SJSA1 (cell line): ENCODE measurements around the gene C10orf120. TPM values are rescaled to one million over a fixed set of nuclear protein-coding genes. Genes with fewer than 3 reads are reported as not detected.

Source experiments
- DNase-seq, 2 experiments: peaks; one replicate each; pipeline ENCODE4 v3.0.0-alpha.2; 2015 to 2020; ENCODE audit warnings: low spot score in 2 of 2, low read depth in 1 of 2
- H3K27ac ChIP-seq: fragments of 250-450 bp; sonication (Bioruptor Pico); 2 replicates; pipeline ENCODE4 v1.5.1; 2020; ENCODE audit warnings: mild to moderate bottlenecking, moderate library complexity
- H3K27me3 ChIP-seq: fragments of 250-450 bp; sonication (Bioruptor Pico); replicated peaks from 2 replicates; pipeline ENCODE4 v1.5.1; 2020; ENCODE audit warnings: mild to moderate bottlenecking, moderate library complexity
- H3K36me3 ChIP-seq: fragments of 250-450 bp; sonication (Bioruptor Pico); 2 replicates; pipeline ENCODE4 v1.5.1; 2020; ENCODE audit warnings: mild to moderate bottlenecking
- H3K4me1 ChIP-seq: fragments of 250-450 bp; sonication (Bioruptor Pico); replicated peaks from 2 replicates; pipeline ENCODE4 v1.6.1; 2021; ENCODE audit warnings: mild to moderate bottlenecking
- H3K4me3 ChIP-seq: fragments of 250-450 bp; sonication (Bioruptor Pico); 2 replicates; pipeline ENCODE4 v1.5.1; 2020; ENCODE audit warnings: mild to moderate bottlenecking
- H3K9me3 ChIP-seq: fragments of 250-450 bp; sonication (Bioruptor Pico); replicated peaks from 2 replicates; pipeline ENCODE4 v1.5.1; 2020; ENCODE audit warnings: mild to moderate bottlenecking
- total RNA-seq: library from RNA; depleted of rRNA; stranded (reverse); fragments of >200 nt; shearing (Covaris generic); gene quantifications from 2 replicates; pipeline ENCODE4 v1.2.3, GENCODE V29; 2014

C10orf120 gene
- total RNA-seq, 1 experiment from 2014 or later = not detected

DNA sequence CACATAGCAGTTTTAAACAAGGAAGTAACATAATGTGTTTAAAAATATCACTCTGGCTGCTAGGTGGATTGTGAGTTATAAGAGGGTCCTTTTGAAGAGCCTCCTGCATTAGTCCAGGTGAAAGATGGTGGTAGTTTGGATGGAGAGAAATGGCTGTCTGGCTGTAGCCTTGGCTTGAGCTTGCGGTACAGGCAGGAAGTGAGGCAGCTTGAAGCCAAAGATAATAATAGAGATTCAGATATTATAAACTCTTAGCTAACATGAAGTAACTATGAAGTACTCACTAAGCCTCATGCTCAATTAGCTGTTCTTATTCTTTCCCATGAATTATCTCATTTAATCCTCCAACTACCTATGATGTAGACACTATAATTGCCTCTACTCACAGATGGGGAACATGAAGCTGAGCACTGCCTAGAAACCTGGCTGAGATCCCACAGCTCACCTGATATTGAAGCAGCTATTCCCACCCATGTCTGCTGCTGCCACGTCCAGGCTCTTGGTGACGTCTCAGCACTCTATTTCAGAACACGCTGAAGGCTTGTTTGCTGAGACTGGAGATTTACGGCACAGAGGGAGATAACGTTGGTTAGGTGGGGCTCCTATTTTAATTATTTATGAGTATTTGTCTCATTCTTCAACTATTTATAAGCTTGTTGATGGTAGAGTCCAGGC, 10.4 kb downstream of the C10orf120 start:
- Histone ChIP-seq H3K4me3 (no peak overlapping the region), H3K27me3 (peaks cover 2% of the 10 kb centered on the region), H3K4me1 (no peaks in the 10 kb centered on the region), H3K27ac (no peak overlapping the region), H3K36me3 (no peaks in the 10 kb centered on the region), H3K9me3 (no peaks in the 10 kb centered on the region)
- no peak for DNase-seq

DNA sequence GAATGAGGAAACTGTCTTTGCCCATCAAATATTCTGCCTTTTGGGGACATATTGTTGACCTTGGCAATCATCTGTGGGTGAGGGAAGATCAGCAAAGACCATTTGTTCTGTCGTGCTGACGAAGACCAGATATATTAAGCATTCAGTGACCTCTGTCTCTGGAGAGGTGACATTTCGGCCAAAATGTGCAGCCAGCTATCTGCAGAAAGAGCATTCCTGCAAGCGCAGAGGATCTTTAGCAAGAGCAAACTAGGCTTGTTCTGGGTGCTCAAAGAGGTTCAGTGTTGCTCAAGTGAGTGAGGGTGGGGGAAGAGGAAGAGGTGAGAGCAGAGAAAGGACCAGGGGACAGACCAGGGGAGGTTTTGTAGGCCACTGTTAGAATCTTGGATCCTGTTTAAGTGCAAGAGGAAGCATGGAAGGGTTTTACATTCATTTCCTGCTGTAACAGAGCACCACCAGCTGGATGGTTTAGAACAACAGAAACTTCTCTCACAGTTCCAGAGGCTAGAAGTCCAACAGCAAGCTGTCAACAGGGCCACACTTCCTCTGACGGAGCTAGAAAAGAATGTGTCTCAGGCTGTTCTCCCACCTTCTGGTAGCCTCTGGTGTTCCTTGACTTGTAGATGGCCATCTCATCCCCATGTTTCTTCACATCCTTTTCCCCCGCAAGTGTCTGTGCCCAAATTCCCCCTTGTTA, 11.2 kb downstream of the C10orf120 start:
- DNase-seq = no peak

DNA sequence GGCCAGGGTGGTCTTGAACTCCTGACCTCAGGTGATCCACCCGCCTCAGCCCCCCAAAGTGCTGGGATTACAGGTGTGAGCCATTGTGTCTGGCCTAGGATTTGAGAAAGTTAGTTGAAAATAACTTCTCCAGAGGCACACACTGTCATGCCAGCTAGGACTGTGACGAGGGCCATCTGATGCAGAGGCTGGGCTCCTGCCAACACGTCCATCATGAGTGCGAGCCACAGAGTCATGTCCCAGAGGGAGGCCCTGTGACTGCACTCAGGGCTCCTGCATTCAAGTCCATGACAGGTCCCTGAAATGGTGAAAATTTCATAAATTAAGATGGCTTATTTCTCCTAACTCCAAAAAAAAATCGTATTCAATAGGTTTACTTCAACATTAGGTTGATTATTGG, 17.1 kb downstream of the C10orf120 start:
- no peaks in the 10 kb centered on the region for H3K27me3 ChIP-seq
- H3K9me3 ChIP-seq = no peaks in the 10 kb centered on the region
- no peak overlapping the region for H3K27ac ChIP-seq
- no peak overlapping the region for H3K4me3 ChIP-seq
- no peak for DNase-seq
- no peaks in the 10 kb centered on the region for H3K36me3 ChIP-seq
- no peaks in the 10 kb centered on the region for H3K4me1 ChIP-seq

More for the DNA sequence above, 11.2 kb downstream of the C10orf120 start:
- Histone ChIP-seq H3K4me3 (no peak overlapping the region), H3K9me3 (no peaks in the 10 kb centered on the region), H3K27me3 (peaks cover 2% of the 10 kb centered on the region; the same call in 1 of the 2 replicates), H3K4me1 (no peaks in the 10 kb centered on the region), H3K27ac (no peak overlapping the region), H3K36me3 (no peaks in the 10 kb centered on the region)

DNA sequence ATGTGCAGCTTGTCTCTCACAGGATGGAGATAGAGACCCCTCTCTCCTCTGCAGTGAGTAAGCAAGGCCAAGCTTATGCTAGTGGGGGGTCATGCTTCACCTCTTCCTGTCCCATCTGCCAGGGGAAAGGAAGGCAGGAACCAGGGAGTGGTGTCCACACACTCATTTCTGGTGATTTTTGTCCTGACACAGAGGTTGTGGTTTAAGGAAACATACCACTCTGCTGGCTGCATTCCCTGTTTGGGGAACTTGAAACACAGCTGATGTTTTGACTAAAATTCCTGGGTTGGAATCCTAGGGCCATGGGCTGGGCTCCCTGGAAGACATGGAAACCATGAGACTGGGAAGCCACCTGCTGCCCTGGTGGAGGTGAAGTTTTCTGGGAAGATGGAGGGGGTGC, 21.4 kb downstream of the C10orf120 start:
- Histone ChIP-seq H3K36me3 (no peaks in the 10 kb centered on the region), H3K9me3 (no peaks in the 10 kb centered on the region), H3K27ac (no peak overlapping the region), H3K4me3 (no peak overlapping the region), H3K27me3 (0 out of 2 replicates have a peak, but pooled peaks cover 2% of the 10 kb centered on the region), H3K4me1 (no peaks in the 10 kb centered on the region)
- peak in 1 of 2 experiments; percentile 24 for DNase-seq

DNA sequence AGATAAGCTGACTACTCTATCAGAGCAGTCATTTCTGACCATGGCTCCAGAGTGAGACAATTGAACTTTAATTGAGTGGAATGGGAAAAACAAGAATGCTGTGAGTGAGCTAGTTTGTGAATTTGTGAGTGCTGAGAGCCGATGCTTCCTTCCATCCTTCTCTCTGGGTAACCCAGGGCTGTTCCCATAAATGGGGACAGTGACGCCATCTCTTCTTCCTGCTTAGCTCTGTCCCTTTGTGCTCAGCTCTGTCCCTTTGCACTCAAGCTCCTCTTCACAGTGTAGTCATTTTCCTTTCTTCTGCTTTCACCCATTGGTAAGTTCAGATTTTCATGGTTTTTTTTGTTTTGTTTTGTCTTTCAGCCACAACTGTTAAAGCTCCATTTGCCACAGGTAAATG, 24.4 kb downstream of the C10orf120 start:
- no peaks in the 10 kb centered on the region for H3K4me1 ChIP-seq
- H3K36me3 ChIP-seq = no peaks in the 10 kb centered on the region
- 0 out of 2 replicates have a peak, but pooled peaks cover 2% of the 10 kb centered on the region for H3K27me3 ChIP-seq
- no peak overlapping the region for H3K27ac ChIP-seq
- no peaks in the 10 kb centered on the region for H3K9me3 ChIP-seq
- no peak for DNase-seq
- H3K4me3 ChIP-seq = no peak overlapping the region

DNA sequence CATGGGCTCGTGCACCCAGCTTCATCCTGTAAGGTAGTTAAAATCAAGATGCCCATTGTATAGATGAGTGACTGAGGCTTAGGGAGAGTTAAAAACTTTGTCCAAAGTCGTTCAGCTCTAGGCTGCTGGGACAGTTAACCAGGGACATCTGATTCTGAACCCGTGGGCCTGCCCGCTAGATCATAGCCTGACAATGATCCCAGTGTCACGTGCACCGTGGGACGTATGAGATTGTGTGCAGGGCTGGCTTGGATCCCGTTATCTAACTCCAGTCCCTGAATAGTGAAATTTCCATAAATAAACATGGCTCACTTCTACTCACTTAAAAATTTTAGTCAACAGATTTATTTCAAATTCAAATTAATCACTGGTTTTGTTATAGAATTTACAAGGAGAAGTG, 24.9 kb downstream of the C10orf120 start:
- Histone ChIP-seq H3K4me3 (no peak overlapping the region), H3K36me3 (no peaks in the 10 kb centered on the region), H3K27me3 (0 out of 2 replicates have a peak, but pooled peaks cover 2% of the 10 kb centered on the region), H3K4me1 (no peaks in the 10 kb centered on the region), H3K27ac (no peak overlapping the region), H3K9me3 (no peaks in the 10 kb centered on the region)
- DNase-seq = no peak

DNA sequence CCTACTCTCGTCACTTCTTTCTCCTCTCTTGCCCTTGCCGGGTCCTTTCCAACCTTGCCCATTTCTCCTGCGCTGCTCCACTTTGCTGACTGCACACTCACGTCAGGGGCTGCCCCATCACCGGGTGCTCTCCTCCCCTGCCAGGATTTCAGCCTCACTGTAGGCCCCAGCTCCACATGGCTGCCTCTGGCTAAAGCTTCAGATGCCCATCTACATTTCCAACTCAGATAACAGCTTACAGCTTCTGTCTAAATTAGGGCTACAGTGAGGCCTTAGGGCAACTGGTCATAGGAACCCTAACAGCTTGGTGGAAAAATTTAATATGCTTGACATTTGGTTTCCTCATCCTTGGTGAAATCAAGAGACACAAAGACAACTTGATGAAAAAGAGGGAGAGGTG, 25.9 kb downstream of the C10orf120 start:
- Histone ChIP-seq H3K36me3 (no peaks in the 10 kb centered on the region), H3K9me3 (no peaks in the 10 kb centered on the region), H3K4me3 (no peak overlapping the region), H3K27me3 (0 out of 2 replicates have a peak, but pooled peaks cover 2% of the 10 kb centered on the region), H3K4me1 (no peaks in the 10 kb centered on the region), H3K27ac (no peak overlapping the region)
- DNase-seq = no peak

DNA sequence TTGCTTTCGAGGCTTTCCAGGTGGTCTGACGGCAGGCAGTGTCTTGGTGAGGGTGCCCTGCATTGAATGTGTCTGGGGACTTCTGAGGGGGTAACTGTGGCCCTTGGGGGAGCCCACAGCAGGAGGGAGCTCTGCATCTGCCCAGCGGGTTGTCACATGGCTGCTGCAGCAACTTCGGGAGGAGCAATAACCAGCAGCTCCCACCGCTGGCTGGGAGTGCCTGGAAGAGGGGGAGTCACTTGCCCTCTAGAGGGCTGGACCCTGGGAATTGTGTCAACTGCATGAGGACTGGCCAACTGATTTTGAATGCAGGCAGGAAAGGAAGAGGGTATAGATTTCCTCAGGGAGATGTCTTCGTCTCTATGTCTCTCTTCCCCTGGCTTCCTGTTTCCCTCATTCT, 26.4 kb downstream of the C10orf120 start:
- Histone ChIP-seq H3K27ac (no peak overlapping the region), H3K4me3 (no peak overlapping the region), H3K4me1 (no peaks in the 10 kb centered on the region), H3K27me3 (0 out of 2 replicates have a peak, but pooled peaks cover 2% of the 10 kb centered on the region), H3K36me3 (no peaks in the 10 kb centered on the region), H3K9me3 (no peaks in the 10 kb centered on the region)
- DNase-seq = no peak

DNA sequence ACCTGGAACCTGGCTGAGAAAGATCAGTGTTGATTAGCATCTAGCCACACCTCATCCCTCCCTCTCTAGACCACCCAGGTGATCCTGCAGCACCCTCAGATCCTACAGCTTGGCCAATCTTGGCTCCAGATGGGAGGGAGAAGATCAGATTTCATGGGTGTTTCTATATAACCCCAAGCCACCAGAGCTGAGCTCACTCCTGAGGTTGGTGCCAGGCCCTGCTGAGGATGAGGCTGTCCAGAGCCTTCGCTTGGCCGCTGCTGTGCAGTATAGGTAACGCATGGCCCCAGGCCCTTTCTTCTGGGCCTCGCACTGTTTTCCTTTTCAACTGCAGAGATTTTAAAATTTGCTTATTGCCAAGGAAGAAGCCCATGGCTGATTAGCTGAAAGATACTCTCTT, 27.0 kb downstream of the C10orf120 start:
- no peak for DNase-seq
- Histone ChIP-seq H3K27ac (no peak overlapping the region), H3K4me1 (no peaks in the 10 kb centered on the region), H3K9me3 (no peaks in the 10 kb centered on the region), H3K36me3 (no peaks in the 10 kb centered on the region), H3K27me3 (0 out of 2 replicates have a peak, but pooled peaks cover 2% of the 10 kb centered on the region), H3K4me3 (no peak overlapping the region)

DNA sequence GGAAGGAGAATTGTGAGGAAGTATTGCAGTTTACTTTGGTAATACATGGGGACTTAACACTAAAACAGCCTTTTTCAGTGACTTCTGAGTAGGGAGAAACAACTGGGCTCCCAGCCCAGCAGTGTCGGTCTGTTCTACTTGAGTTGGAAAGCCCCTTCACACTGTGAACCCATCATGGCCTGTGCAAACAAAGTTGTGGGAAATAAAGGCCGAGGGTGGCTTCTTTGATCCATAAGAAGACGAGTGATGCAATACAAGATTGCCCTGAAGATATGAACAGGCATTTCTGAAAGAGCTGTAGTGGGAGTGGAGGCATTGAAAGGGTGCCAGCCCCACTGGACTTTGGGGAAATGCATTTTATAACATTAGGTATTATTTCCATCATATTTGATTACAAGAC, 28.3 kb downstream of the C10orf120 start:
- Histone ChIP-seq H3K27ac (no peak overlapping the region), H3K27me3 (peaks cover 2% of the 10 kb centered on the region; the same call in 1 of the 2 replicates), H3K4me3 (no peak overlapping the region), H3K9me3 (no peaks in the 10 kb centered on the region), H3K4me1 (no peaks in the 10 kb centered on the region), H3K36me3 (no peaks in the 10 kb centered on the region)
- DNase-seq = peak in 1 of 2 experiments; percentile 11

DNA sequence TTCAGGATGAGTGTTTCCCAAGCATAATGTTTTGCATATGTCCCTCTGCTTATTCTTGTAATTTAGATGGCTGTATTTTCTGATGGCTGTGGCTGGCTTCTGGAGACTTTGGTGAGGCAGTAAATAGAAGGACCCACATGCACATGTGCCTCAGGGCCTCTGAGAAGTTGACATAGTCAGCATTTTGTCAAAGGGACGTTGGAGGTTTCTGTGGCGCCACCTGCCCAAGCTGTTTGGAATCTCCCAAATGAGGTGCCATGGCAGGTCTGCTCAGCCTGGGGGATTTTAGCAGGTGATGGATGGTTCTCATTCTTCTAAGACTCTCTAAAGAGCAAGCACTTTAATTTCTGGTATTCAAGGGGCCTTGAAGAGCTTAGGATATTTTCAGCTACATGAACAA, 29.8 kb downstream of the C10orf120 start:
- peak in 1 of 2 experiments; percentile 9 for DNase-seq
- Histone ChIP-seq H3K4me1 (no peaks in the 10 kb centered on the region), H3K27ac (no peak overlapping the region)

DNA sequence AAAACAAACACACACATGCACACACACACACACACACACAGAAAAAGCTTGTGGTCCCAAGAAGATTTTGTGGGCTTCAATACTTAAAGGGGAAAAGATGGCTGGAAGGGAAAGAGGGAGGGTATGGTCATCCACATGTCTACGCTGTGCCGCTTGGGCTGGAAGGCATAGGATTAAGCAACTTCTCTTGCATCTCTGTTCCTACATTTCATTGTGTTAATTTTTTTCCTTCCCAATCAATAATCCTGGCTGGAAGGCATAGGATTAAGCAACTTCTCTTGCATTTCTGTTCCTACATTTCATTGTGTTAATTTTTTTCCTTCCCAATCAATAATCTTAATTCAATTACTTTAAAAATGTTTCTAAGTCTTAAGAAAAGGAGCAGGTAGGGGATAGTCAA, 30.6 kb downstream of the C10orf120 start:
- no peak for DNase-seq
- Histone ChIP-seq H3K36me3 (no peaks in the 10 kb centered on the region), H3K27me3 (peaks cover 4% of the 10 kb centered on the region; the same call in 1 of the 2 replicates), H3K27ac (no peak overlapping the region), H3K9me3 (no peaks in the 10 kb centered on the region), H3K4me3 (no peak overlapping the region), H3K4me1 (no peaks in the 10 kb centered on the region)

More for the DNA sequence above, 29.8 kb downstream of the C10orf120 start:
- Histone ChIP-seq H3K27me3 (no peaks in the 10 kb centered on the region; the same call in 1 of the 2 replicates), H3K4me3 (no peak overlapping the region), H3K9me3 (no peaks in the 10 kb centered on the region), H3K36me3 (no peaks in the 10 kb centered on the region)

DNA sequence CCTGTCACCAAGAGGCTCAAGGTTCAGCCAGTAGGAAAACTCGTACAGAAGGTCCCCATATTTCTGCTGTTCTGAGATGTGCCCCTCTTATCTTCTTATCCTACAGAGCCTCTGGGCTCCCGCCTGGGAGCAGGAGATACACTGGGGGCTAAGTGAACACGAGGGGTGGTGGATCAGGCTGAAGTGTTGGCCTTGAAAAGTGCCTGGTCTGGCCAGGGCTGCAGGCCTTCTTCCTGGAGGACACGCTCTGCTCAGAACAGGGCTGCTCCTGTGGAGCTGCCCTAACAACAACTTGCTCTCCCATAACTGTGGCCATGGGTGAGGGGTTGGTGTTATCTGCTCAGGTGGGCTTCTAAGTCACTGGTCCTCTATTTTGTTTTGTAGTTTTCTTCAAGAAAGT, 33.7 kb downstream of the C10orf120 start:
- Histone ChIP-seq H3K27me3 (peaks cover 5% of the 10 kb centered on the region; the same call in 1 of the 2 replicates), H3K36me3 (no peaks in the 10 kb centered on the region), H3K4me1 (no peaks in the 10 kb centered on the region), H3K4me3 (no peak overlapping the region), H3K27ac (no peak overlapping the region), H3K9me3 (no peaks in the 10 kb centered on the region)
- DNase-seq = no peak

DNA sequence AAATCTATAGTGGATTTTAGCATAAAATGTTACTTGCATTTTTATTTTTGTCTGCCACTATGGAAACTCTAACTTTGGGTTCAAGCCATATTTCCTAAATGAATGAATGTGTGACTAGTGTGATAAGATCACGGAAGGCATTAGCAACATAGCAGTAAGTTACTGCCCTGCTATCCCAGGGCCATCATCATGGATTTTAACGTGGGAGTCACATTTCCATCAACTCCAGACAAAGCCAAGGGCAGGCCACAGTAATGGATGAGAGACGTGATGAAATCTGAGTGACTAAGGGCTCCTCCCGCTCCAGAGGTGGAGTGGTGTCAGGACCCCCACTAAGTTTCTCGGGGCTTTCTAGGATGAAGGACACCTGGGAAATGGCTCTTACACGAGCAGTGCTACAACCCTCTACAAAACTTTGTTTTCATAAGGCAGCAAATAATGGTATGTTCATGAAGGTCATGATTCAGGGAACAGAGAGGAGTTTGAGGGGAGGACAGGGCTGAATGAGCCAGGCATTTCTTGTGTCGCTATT, 34.3 kb downstream of the C10orf120 start:
- peaks cover 5% of the 10 kb centered on the region; the same call in 1 of the 2 replicates for H3K27me3 ChIP-seq
- no peaks in the 10 kb centered on the region for H3K36me3 ChIP-seq
- no peak overlapping the region for H3K27ac ChIP-seq
- no peaks in the 10 kb centered on the region for H3K9me3 ChIP-seq
- H3K4me1 ChIP-seq = no peaks in the 10 kb centered on the region
- DNase-seq = no peak
- no peak overlapping the region for H3K4me3 ChIP-seq
